Neural cell (in vitro differentiated cells): ENCODE results near the gene RIMKLB.

ENCODE experiments used
- EP300 ChIP-seq: fragments of 450-650 bp; conservative IDR thresholded peaks from 2 replicates; pipeline ENCODE4 v1.6.1; 2014; ENCODE audit warnings: antibody characterized with exemption, mild to moderate bottlenecking, moderate library complexity; ENCODE audit not compliant: poor library complexity, severe bottlenecking
- POLR2AphosphoS5 ChIP-seq: IDR thresholded peaks from 2 replicates; pipeline ENCODE4 v1.6.1; 2012
- REST ChIP-seq: IDR thresholded peaks from 2 replicates; pipeline ENCODE4 v1.6.1; 2012; ENCODE audit warnings: borderline replicate concordance
- TAF1 ChIP-seq: IDR thresholded peaks from 2 replicates; pipeline ENCODE4 v1.6.1; 2012; ENCODE audit warnings: low read depth
- TF ChIP-seq, protein P1 (sequence below): fragments of 450-650 bp; IDR thresholded peaks from 2 replicates; pipeline ENCODE4 v1.5.1; 2014; ENCODE audit warnings: antibody characterized with exemption, mild to moderate bottlenecking, moderate library complexity; ENCODE audit not compliant: poor library complexity, severe bottlenecking

DNA sequence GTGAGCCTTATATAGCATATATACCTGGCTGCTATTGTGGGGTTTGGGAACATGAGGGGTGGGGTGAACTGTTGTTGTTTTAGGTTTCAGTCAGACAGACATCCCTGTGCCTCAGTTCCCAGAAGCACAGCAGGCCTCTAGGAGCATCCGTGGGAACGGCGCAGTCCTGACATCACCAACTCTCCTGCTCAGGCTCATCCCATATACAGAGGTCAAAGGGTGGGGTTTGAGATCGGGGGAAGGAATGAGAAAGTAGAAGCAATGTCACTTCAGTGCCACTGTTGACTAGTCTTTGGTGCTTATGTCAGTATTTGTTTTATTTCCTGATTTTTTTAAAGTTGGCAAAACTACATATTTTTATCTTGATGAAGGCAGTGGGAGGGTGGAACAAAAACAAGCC is 81.5 kb downstream of the RIMKLB start:
- TF ChIP-seq, protein P1, sequence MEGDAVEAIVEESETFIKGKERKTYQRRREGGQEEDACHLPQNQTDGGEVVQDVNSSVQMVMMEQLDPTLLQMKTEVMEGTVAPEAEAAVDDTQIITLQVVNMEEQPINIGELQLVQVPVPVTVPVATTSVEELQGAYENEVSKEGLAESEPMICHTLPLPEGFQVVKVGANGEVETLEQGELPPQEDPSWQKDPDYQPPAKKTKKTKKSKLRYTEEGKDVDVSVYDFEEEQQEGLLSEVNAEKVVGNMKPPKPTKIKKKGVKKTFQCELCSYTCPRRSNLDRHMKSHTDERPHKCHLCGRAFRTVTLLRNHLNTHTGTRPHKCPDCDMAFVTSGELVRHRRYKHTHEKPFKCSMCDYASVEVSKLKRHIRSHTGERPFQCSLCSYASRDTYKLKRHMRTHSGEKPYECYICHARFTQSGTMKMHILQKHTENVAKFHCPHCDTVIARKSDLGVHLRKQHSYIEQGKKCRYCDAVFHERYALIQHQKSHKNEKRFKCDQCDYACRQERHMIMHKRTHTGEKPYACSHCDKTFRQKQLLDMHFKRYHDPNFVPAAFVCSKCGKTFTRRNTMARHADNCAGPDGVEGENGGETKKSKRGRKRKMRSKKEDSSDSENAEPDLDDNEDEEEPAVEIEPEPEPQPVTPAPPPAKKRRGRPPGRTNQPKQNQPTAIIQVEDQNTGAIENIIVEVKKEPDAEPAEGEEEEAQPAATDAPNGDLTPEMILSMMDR = no peak
- TF ChIP-seq REST (no peak), EP300 (no peak), TAF1 (no peak), POLR2AphosphoS5 (no peak)
